Measurements from ENCODE around the gene AKR7A2.
A peak's percentile ranks its signal among the peaks of the same experiment; 100 is the strongest.
"Not testable (repeated sequence)": the region's sequence is repeated elsewhere in the genome, so short reads cannot be mapped to it uniquely, and the experiment has no call there.

The AKR7A2 gene

GRCh38 chr1:19294638-19295037 lies 17.3 kb downstream of the AKR7A2 start:
- DNase-seq, result no peak

- DNase-seq, result no peak
These were observed 22.7 kb downstream of the AKR7A2 start for GRCh38 chr1:19289244-19289643.

- peak; percentile 14 for DNase-seq
These were observed 23.4 kb downstream of the AKR7A2 start, which contains the start of gene AKR7A3 for GRCh38 chr1:19288324-19289241. Gene AKR7A3, minus strand, starts transcription at chr1:19288770. Its CDS starts 61 bp downstream, at chr1:19288709.

GRCh38 chr1:19287436-19288185 lies 24.3 kb downstream of the AKR7A2 start:
- DNase-seq, result no peak

GRCh38 chr1:19285807-19286206 lies 26.1 kb downstream of the AKR7A2 start:
- DNase-seq, result not testable (repeated sequence)

DNA sequence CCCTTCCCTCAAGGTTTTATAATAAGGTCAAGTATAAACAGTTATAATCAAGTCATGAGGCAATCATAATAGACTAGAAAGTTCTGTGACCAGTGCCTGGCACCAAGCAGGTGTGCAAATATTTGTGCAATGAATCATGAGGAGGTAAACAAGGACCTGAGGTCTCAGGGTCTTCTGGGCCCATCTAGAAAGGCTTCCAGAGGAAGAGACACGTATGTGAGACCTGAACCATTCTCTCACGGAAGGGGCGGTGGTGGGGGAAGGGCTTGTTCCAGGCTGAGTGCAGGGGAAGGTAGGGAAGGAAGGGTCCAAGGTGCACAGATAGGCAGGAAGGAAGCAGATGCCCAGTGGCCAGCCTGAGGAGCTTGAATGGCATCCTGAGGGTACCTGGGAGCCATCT lies 26.6 kb downstream of the AKR7A2 start:
- not testable (repeated sequence) for DNase-seq

- DNase-seq, result no peak
These were observed 27.1 kb downstream of the AKR7A2 start for GRCh38 chr1:19284881-19285280.

DNA sequence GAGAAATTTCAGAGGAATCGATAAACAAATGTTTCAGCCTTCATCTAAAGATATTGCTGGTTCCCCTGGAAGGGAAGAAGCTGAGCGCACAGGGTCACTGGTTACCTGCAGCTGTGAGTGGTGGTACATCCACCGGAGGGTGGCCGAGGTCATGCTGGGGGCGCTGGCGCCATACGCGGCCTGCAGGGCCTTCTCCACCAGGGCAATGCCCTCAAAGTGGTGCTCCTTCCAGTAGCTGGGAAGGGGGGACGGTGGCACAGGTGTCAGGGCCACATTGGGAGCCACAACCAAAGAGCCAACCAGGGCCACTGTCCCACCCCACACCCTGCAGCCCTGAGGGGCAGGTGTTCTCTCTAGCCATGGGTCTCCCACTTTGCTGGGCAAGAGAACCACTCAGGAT lies 28.1 kb downstream of the AKR7A2 start:
- no peak for DNase-seq

DNA sequence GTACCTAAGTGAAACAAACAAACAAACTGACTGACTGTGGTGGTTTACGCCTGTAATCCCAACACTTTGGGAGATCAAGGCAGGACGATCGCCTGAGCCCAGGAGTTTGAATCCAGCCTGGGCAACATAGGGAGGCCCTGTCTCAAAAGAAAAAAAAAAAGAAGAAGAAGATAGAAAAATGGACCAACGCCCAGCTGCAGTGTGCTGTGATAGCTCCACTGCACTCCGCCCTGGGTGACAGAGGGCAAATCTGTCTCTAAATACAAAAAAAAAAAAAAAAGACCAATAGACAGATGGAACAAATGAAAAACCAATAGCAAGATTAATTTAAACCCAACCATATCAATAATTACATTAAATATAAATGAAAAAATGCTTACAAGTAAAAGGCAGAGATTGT lies 37.3 kb downstream of the AKR7A2 start:
- no peak for DNase-seq

DNA sequence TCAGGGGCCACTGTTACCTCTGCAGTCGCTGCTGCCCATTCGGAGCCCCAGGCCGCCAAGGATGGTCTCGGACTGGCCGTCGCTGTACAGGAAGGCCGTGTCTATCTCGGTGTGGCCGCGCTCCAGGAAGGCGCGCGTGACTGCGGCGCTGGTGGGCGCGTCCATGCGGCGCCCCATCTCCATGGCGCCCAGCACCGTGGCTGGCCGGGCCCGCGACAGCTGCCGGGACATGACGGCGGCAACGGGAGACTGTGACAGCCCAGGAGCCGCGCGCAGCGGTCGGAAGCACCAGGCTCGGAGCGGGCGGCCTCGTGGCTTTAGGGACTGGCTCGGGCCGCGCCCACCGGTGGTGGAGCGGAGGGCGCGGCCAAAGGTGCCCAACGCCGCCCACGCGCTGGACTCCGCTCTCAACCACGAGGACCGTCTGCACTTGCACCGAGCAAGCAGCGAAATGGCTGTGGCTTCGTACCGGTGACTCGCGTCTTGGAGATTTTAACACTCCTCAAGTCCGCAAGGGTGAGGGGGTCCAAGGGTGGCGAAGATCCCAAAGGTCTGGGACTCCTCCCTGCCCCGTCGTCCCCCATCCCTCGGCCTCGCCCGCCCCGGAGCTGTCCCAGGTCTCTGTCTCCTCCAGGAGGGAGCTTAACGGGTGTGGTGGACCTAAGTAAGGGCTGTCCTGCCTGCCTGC lies 38.0 kb downstream of the AKR7A2 start:
- not testable (repeated sequence) for DNase-seq

- DNase-seq, result no peak
These were observed 38.7 kb downstream of the AKR7A2 start for GRCh38 chr1:19273106-19273843.

DNA sequence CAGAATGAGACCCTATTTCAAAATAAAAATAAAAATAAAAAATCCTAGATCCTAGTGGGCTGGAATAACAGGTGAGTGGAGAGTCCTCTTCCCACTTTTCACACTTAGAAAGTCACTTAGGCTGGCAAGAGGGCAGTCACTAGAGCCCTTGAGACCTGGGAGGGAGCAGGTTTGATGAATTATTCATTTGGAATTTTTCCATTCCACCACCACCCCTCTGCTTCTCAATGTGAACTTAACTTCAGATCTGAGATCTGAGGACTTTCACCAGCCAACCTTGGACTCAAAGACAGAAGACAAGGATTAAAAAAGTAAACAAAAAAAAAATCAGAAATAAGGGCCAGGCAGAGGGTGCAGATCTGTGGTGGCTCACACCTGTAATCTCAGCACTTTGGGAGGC lies 39.9 kb downstream of the AKR7A2 start:
- DNase-seq, result no peak

DNA sequence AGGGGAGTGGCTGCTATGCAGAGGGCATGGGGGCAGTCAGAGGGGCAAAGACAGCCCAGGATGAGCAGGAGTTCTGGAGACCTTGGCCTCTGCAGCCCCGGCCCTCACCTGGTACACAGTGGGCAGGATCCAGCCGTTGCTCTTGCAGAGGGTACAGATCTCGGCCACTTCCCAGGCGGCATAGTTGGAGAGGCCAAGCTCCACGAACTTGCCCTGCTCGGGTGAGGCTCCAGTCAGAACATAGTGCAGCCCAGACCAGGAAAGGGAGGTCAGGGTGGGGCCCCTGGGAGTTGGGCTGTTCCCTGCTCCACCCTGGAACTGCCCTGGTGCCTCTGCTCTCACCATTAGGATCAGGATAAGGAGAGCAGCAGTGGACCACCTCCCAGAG lies 41.6 kb downstream of the AKR7A2 start:
- DNase-seq, result not testable (repeated sequence)

DNA sequence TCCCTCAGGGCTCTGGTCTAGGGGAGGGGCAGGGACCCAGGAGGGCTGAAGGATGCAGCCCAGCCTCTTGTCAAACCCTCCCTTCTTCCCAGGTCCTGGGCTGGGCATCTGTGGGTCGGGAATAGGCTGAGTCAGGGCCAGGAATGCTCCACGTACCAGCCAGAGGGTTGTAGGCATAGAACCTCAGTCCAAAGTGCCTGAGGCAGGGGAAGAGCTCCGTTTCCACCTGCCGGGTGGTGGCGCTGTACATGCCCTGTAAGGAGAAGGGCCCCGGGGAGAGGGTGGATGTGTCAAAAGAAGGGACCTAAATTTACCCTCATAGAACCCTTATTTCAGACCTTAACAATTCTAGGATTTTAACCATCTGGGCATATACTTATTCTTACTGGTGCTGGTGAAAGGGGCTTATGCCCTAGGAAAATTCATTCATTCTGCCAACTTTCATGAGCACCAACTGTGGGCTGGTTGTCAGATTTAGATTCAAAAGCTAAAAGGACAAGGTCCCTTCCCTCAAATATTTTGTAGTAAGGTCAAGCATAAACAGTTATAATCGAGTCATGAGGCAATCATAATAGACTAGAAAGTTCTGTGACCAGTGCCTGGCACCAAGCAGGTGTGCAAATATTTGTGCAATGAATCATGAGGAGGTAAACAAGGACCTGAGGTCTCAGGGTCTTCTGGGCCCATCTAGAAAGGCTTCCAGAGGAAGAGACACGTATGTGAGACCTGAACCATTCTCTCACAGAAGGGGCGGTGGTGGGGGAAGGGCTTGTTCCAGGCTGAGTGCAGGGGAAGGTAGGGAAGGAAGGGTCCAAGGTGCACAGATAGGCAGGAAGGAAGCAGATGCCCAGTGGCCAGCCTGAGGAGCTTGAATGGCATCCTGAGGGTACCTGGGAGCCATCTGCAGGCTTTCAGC lies 42.3 kb downstream of the AKR7A2 start:
- DNase-seq, result not testable (repeated sequence)

GRCh38 chr1:19268445-19268844 lies 43.5 kb downstream of the AKR7A2 start:
- no peak for DNase-seq

- DNase-seq, result no peak
These were observed 49.2 kb downstream of the AKR7A2 start for GRCh38 chr1:19262744-19263143.

DNA sequence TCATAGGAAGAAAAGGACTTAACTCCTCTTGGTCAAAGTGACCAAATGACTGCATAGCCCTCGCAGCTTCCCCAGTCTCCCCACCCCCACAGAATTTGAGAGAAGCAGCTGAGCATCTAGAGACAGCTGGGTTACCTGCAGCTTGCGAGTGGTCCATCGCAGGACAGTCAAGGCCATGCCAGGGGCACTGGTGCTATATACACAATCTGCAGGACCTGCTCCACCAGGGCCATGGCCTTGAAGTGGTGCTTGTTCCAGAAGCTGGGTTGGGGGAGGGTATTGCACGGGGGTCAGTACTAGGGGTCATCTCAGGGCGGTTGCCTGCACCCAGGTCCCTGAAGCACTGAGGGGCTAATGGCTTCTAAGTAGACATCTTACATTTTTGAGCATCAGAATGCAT lies 49.9 kb downstream of the AKR7A2 start:
- no peak for DNase-seq

DNA sequence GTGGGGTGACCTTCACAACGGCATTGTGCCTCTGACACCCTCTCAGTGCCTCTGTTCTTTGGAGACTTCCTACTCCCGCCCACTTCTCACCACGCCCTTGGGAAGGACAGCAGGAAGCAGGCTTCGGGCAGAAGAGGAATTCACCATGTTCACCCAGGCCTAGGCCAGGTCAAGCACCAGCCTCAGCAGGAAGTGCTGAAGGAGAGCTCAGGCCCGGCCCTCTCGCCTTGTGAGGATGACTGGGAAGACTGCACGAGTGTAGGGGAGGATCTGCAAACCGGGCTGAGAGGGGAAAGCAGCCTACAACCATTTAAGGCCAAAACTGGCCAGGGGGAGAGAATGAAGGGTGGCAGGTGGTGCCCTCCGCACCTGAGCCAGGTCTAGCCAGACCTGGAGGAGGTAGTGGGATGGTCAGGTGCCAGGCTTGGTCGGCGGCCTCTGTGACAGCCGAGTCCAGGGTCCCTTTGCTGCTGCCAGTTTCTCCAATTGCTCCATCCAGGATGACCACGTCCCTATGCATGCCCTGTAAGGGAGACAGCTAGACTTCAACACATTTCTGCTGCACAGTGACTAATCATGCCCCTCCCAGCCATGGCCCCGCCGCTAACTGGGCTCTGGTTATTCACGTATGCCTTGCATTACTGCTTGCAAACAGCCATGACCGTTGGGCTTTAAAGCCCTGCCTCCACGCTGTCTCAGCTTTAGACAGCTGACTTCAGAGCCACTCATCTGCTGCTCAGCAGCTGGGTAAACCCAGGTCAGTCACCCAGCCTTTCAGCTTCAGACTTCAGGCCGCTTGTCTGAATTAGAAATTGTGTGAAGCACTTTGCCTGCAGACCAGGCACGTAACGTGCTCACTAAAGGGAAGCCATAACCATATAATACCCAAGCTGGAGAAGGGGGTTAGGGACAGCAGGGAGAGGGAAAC lies 51.5 kb downstream of the AKR7A2 start:
- no peak for DNase-seq

- DNase-seq, result no peak
These were observed 53.6 kb downstream of the AKR7A2 start for GRCh38 chr1:19258353-19258752.

- DNase-seq, result no peak
These were observed 54.6 kb downstream of the AKR7A2 start for GRCh38 chr1:19257178-19257914.

Measured in NCI-H526 treated with DMSO at 0.1 percent for 48 hours (cell line).